Lower leg skin (tissue), 4 donors: ENCODE data around the gene TAX1BP3. TPM values are rescaled to one million over a fixed set of nuclear protein-coding genes. Genes with fewer than 3 reads are reported as not detected.
A peak's percentile ranks its signal among the peaks of the same experiment; 100 is the strongest.

Experiments
- DNase-seq, 2 donors: peaks; one replicate each; pipeline ENCODE4 v3.0.0-alpha.2; 2019; ENCODE audit warnings: low spot score in 2 of 2
- H3K4me3 ChIP-seq: fragments of 200-600 bp; sonication (generic); 2 replicates; pipeline ENCODE4 v1.5.1; 2017; ENCODE audit warnings: mild to moderate bottlenecking, low read depth; ENCODE audit not compliant: poor library complexity, severe bottlenecking
- CTCF ChIP-seq, 3 donors: fragments of 450-650 bp; IDR thresholded peaks; one replicate each; pipeline ENCODE4 v1.5.1; 2016; ENCODE audit warnings: antibody characterized with exemption in 3 of 3, mild to moderate bottlenecking in 3 of 3, moderate library complexity in 2 of 3
- POLR2A ChIP-seq, 2 donors: fragments of 450-650 bp; IDR thresholded peaks; one replicate each; pipeline ENCODE4 v1.6.1; 2016 to 2017; ENCODE audit warnings: antibody characterized with exemption in 2 of 2, mild to moderate bottlenecking in 1 of 2, moderate library complexity in 1 of 2
- WGBS, 2 donors: methylation state at CpG; one replicate each; pipeline ENCODE4 v1.1.5; 2018; 5-methylcytosine and 5-hydroxymethylcytosine counted together
- intact Hi-C: fragments of 100-400 bp; cut with DNase I; formaldehyde crosslinking; loops from one replicate; pipeline ENCODE4 v1.15.0; 2023; ENCODE audit warnings: low total_unique reads
- total RNA-seq, 4 donors: library from RNA; depleted of rRNA; stranded (reverse); fragments of >200 nt; gene quantifications; one replicate each; pipeline ENCODE4 v1.1.0, GENCODE V29; 2016

TAX1BP3 gene
- total RNA-seq, 4 donors from 2014 or later, result 90.5 to 181 (median 153) TPM

GRCh38 chr17:3683054-3683511 is 14.7 kb upstream of the TAX1BP3 start:
- TF ChIP-seq CTCF (IDR thresholded peaks at IDR 0.05), result peak in 1 of 3 donors; percentile 27
- no peak for TF ChIP-seq POLR2A (IDR thresholded peaks at IDR 0.05)
- H3K4me3 ChIP-seq, result no peak overlapping the region
- DNase-seq, result no peak
- intact Hi-C loops, result no loop called here
- 34 to 43% methylated on average over 10 of the region's 10 CpGs for WGBS, 2 donors

GRCh38 chr17:3682033-3682432 is 13.7 kb upstream of the TAX1BP3 start:
- intact Hi-C loops, result no loop called here
- no peak for TF ChIP-seq POLR2A (IDR thresholded peaks at IDR 0.05)
- TF ChIP-seq CTCF (IDR thresholded peaks at IDR 0.05), result no peak
- DNase-seq, result no peak
- 87 to 88% methylated on average over 12 of the region's 12 CpGs for WGBS, 2 donors
- no peak overlapping the region for H3K4me3 ChIP-seq

GRCh38 chr17:3681565-3681964 is 13.2 kb upstream of the TAX1BP3 start:
- no peak for TF ChIP-seq CTCF (IDR thresholded peaks at IDR 0.05)
- no peak for TF ChIP-seq POLR2A (IDR thresholded peaks at IDR 0.05)
- H3K4me3 ChIP-seq, result no peak overlapping the region
- WGBS, 2 donors, result 74 to 79% methylated on average over 20 of the region's 20 CpGs
- intact Hi-C loops, result no loop called here
- no peak for DNase-seq

GRCh38 chr17:3681057-3681456 is 12.7 kb upstream of the TAX1BP3 start:
- no peak for TF ChIP-seq CTCF (IDR thresholded peaks at IDR 0.05)
- no peak for TF ChIP-seq POLR2A (IDR thresholded peaks at IDR 0.05)
- intact Hi-C loops, result no loop called here
- no peak for DNase-seq

GRCh38 chr17:3679531-3680126 is 11.3 kb upstream of the TAX1BP3 start:
- 48 to 49% methylated on average over 20 of the region's 20 CpGs for WGBS, 2 donors
- no peak for TF ChIP-seq POLR2A (IDR thresholded peaks at IDR 0.05)
- TF ChIP-seq CTCF (IDR thresholded peaks at IDR 0.05), result no peak
- H3K4me3 ChIP-seq, result no peak overlapping the region
- intact Hi-C loops, result no loop called here
- no peak for DNase-seq

More at GRCh38 chr17:3681057-3681456, 12.7 kb upstream of the TAX1BP3 start:
- 85 to 88% methylated on average over 12 of the region's 12 CpGs for WGBS, 2 donors
- H3K4me3 ChIP-seq, result no peak overlapping the region
